C4-2B (cell line): Measurements from ENCODE around the gene CRAMP1.

Experiments used
- H3K27ac ChIP-seq: fragments of 450-650 bp; 2 replicates; pipeline ENCODE4 v1.5.1; 2017
- ZFX ChIP-seq: fragments of 450-650 bp; IDR thresholded peaks from 2 replicates; pipeline ENCODE4 v1.6.1; 2017
- TF ChIP-seq, protein P1 (sequence below): fragments of 450-650 bp; conservative IDR thresholded peaks from 2 replicates; pipeline ENCODE4 v1.5.1; 2017; ENCODE audit warnings: mild to moderate bottlenecking

CRAMP1 gene

DNA sequence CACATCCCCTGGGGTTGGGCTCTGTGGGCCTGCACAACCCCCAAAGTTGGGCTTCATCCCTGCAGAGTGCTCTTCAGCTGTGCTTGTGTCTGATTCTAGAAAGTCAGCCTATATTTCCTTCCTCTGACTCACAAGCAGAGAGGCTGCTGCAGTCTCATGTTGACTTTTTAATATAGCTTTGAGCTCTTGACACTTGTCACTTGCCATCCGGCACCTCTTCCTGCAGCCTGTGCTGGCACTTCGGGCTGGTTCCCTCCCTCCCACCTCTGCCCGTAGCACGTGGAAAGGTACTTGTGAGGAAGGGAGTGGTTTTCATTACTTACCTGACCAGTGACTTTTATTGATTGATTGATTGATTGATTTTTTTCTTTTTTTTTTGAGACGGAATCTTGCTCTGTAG is 46.9 kb downstream of the CRAMP1 start:
- H3K27ac ChIP-seq = no peak overlapping the region
- TF ChIP-seq ZFX = no peak
- TF ChIP-seq, protein P1, sequence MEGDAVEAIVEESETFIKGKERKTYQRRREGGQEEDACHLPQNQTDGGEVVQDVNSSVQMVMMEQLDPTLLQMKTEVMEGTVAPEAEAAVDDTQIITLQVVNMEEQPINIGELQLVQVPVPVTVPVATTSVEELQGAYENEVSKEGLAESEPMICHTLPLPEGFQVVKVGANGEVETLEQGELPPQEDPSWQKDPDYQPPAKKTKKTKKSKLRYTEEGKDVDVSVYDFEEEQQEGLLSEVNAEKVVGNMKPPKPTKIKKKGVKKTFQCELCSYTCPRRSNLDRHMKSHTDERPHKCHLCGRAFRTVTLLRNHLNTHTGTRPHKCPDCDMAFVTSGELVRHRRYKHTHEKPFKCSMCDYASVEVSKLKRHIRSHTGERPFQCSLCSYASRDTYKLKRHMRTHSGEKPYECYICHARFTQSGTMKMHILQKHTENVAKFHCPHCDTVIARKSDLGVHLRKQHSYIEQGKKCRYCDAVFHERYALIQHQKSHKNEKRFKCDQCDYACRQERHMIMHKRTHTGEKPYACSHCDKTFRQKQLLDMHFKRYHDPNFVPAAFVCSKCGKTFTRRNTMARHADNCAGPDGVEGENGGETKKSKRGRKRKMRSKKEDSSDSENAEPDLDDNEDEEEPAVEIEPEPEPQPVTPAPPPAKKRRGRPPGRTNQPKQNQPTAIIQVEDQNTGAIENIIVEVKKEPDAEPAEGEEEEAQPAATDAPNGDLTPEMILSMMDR = no peak

DNA sequence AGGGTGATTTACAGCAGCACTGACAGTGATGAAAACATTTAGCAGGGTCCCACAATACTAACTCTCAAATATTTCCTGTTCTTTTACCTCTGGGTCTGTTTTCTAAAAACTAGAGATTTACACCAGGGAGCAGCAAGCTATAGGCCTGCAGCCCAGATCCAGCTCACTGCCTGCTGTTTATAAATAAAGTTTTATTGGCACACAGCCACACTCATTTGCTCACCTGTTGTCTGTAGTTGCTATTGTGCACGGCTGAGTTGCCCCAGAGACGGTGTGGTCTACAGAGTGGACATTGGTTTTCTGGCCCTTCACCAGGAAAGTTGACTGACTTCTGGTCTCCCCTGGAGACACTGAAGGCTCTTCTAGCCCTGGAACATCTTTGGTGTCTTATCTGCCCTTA is 49.7 kb downstream of the CRAMP1 start:
- TF ChIP-seq ZFX = no peak
- TF ChIP-seq, protein P1 = no peak
- no peak overlapping the region for H3K27ac ChIP-seq

DNA sequence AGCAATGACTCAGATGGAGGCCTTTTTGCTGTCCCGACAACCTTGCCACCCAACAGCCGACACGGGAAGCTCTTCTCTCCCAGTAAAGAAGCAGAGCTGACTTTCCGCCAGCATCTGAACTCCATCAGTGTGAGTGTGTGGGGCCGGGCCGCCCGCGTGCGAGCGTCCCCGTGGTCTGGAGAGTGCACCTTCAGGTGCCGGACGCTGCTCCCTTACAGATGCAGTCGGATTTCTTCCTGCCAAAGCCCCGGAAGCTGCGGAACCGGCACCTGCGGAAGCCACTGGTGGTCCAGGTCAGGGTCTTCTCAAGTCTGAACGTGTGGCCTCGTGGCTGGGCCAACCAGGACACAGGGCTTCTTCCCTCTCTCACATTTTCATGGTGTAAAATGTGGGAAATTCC is 50.4 kb downstream of the CRAMP1 start:
- TF ChIP-seq, protein P1 = no peak
- no peak for TF ChIP-seq ZFX
- no peak overlapping the region for H3K27ac ChIP-seq

DNA sequence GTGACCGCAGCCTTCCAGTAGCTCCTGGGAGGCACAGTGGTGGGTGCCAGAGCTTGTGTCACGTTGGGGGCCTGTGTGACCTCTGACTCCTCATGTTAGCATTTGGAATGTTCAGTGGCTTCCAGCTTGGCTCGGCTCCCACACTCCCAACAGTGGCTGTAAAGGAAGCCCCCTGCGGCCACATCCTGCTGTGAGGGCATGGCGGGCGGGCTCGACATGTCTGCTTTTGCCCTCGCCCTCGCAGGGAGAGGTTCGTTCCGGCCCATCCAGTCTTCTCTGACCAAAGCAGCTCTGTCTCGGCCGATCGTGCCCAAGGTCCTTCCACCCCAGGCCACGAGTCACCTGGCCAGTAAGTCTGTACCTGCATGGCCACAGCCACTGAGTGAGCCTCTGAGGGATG is 53.7 kb downstream of the CRAMP1 start:
- TF ChIP-seq, protein P1 = no peak
- no peak for TF ChIP-seq ZFX
- H3K27ac ChIP-seq = no peak overlapping the region

DNA sequence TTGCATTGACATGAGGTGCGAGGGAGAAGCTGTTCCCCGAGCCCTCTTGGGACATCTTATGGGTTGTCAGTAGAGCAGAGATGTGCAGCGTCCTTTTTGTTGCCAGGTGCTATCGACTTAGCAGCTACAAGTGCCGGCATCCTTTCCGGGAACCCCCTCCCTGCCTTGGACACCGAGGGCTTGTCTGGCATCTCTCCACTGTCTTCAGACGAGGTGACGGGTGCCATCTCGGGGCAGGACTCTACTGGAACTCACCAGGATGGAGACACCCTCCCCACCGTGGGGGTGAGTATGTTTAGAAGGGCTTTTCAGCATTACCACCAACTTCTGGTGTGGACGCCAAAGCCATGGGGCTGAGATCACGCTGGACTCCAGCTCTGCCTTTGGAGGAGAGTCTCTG is 54.2 kb downstream of the CRAMP1 start:
- no peak overlapping the region for H3K27ac ChIP-seq
- TF ChIP-seq, protein P1 = no peak

DNA sequence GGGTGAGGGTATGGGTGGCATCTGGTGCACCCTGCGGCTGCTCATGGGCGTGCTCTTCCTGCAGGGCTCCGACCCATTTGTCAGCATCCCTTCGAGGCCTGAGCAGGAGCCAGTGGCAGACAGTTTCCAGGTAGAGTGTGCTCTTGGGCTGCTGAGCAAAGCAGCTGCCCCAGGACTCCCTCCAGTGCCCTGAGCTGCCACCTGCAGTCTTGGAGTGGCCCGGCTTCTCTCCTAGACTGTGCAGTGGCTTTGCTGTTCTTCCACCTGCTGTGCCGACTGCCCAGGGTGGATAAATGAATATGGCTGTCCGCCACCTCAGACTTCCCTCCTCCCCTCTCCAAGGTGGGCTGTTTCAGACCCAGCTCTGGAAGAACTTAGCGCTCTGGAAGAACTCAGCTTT is 55.1 kb downstream of the CRAMP1 start:
- no peak overlapping the region for H3K27ac ChIP-seq
- TF ChIP-seq ZFX = no peak
- TF ChIP-seq, protein P1 = no peak

DNA sequence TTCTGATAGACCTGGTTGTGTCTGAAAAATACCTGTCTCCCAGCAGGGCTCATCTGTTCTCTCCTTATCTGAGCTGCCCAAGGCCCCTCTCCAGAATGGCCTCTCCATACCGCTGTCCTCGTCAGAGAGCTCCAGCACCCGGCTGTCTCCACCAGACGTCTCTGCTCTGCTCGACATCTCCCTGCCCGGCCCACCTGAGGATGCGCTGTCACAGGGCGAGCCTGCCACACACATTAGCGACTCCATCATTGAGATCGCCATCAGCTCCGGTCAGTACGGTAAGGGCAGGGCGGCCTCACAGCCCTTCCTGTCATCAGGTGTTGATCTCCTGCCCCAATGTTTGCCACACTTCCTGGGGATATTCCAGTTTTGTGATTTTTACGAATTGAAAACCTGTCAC is 55.8 kb downstream of the CRAMP1 start:
- no peak overlapping the region for H3K27ac ChIP-seq
- no peak for TF ChIP-seq ZFX
- TF ChIP-seq, protein P1 = no peak
